Measurements from ENCODE around the gene DPEP1.

DNA sequence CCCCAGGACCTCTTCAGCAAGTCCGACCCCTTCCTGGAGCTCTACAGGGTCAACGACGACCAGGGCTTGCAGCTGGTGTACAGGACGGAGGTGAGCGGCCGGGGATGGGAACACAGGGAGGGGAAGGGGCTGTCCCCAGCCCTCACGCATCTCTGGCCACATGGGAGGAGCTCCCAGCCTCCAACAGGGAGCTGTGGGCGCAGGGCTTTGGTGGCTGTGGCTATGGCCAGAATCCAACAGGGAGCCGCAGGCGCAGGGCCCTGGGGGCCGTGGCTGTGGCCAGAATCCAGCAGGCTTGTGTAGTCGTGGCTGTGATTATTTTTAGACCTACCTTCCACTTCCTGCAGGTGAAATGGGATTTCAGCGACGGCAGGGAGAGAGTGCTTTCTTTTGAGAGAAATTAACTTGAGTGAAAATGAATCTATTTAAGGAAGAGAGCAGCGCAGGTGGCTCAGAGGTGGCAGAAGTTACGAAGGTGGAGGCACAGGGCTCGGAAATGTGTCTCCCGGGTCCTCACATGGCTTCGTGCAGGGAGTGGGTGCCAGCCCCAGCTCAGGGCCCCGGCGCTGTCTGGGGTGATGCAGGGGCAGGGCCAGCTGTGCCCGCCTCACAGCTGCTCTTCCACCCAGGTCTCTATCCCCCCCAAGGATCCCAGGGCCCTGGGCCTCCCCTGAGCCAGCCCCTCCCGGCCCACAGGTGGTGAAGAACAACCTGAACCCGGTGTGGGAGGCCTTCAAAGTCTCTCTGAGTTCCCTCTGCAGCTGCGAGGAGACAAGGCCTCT, 28.5 kb upstream of the DPEP1 start:
- TF ChIP-seq POLR2A (IDR thresholded peaks at IDR 0.05) (no peak), EP300 (IDR thresholded peaks at IDR 0.05; ENCODE audit: low read depth) (no peak)
- TF ChIP-seq, protein P1, sequence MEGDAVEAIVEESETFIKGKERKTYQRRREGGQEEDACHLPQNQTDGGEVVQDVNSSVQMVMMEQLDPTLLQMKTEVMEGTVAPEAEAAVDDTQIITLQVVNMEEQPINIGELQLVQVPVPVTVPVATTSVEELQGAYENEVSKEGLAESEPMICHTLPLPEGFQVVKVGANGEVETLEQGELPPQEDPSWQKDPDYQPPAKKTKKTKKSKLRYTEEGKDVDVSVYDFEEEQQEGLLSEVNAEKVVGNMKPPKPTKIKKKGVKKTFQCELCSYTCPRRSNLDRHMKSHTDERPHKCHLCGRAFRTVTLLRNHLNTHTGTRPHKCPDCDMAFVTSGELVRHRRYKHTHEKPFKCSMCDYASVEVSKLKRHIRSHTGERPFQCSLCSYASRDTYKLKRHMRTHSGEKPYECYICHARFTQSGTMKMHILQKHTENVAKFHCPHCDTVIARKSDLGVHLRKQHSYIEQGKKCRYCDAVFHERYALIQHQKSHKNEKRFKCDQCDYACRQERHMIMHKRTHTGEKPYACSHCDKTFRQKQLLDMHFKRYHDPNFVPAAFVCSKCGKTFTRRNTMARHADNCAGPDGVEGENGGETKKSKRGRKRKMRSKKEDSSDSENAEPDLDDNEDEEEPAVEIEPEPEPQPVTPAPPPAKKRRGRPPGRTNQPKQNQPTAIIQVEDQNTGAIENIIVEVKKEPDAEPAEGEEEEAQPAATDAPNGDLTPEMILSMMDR (IDR thresholded peaks at IDR 0.05): no peak

Measured in transverse colon (tissue), 3 donors.